OCI-LY7 (cell line): ENCODE measurements around the gene DHRS7B. TPM values are rescaled to one million over a fixed set of nuclear protein-coding genes. Genes with fewer than 3 reads are reported as not detected.

ENCODE experiments used
- BruUV-seq: library from RNA; stranded (reverse); fragments of 400-500 nt; replicated peaks from 2 replicates; lab custom pipeline; 2021; lab: Mats Ljungman, UMichigan
- CTCF ChIA-PET: fragments of 300-600 bp; sonication (Branson Sonifier 250); formaldehyde crosslinking; loops from one replicate; lab custom pipeline; 2022; ENCODE audit warnings: antibody characterized with exemption; ENCODE audit not compliant: unreplicated experiment; lab: Charles Lee
- POLR2A ChIA-PET: fragments of 300-600 bp; sonication (Branson Sonifier 250); formaldehyde crosslinking; loops from one replicate; lab custom pipeline; 2022; ENCODE audit warnings: antibody characterized with exemption; lab: Charles Lee
- DNase-seq: peaks from one replicate; pipeline ENCODE4 v3.0.0-alpha.2; 2015; ENCODE audit warnings: low spot score
- H2AFZ ChIP-seq: fragments of 200-600 bp; sonication (generic), shearing (Covaris generic); 2 replicates; pipeline ENCODE4 v1.6.1; 2014; ENCODE audit warnings: mild to moderate bottlenecking, antibody characterized with exemption, low read length, moderate library complexity
- H3K27ac ChIP-seq: fragments of 200-600 bp; sonication (generic); 2 replicates; pipeline ENCODE4 v1.5.1; 2014; ENCODE audit warnings: mixed run types, low read depth, mild to moderate bottlenecking, moderate library complexity, low read length, inconsistent platforms; ENCODE audit not compliant: poor library complexity, severe bottlenecking
- H3K36me3 ChIP-seq: fragments of 200-600 bp; sonication (generic); 2 replicates; pipeline ENCODE4 v1.6.1; 2014; ENCODE audit warnings: mild to moderate bottlenecking, antibody characterized with exemption, low read length, moderate library complexity, mixed read lengths; ENCODE audit not compliant: insufficient read depth
- H3K4me1 ChIP-seq: fragments of 200-600 bp; sonication (generic); 2 replicates; pipeline ENCODE4 v1.5.1; 2014; ENCODE audit warnings: mild to moderate bottlenecking, low read length; ENCODE audit not compliant: insufficient read depth, poor library complexity, severe bottlenecking
- H3K4me2 ChIP-seq: fragments of 200-600 bp; sonication (generic); 2 replicates; pipeline ENCODE4 v1.6.1; 2014; ENCODE audit warnings: mild to moderate bottlenecking, low read length
- H3K4me3 ChIP-seq: fragments of 200-600 bp; sonication (generic); 2 replicates; pipeline ENCODE4 v1.5.1; 2014; ENCODE audit warnings: mild to moderate bottlenecking, low read depth, low read length; ENCODE audit not compliant: poor library complexity, severe bottlenecking
- H3K79me2 ChIP-seq: fragments of 200-600 bp; sonication (generic); 2 replicates; pipeline ENCODE4 v1.6.1; 2016; ENCODE audit warnings: low read depth, mild to moderate bottlenecking, low read length, moderate library complexity, mixed read lengths; ENCODE audit not compliant: insufficient read depth
- H3K9me2 ChIP-seq: fragments of 200-600 bp; sonication (generic); 2 replicates; pipeline ENCODE4 v1.6.1; 2016; ENCODE audit warnings: mild to moderate bottlenecking, low read length, mixed read lengths; ENCODE audit not compliant: insufficient read depth
- H3K9me3 ChIP-seq: fragments of 200-600 bp; sonication (generic); 2 replicates; pipeline ENCODE4 v1.6.1; 2014; ENCODE audit warnings: mild to moderate bottlenecking, mixed run types, low read length, mixed read lengths
- H4K20me1 ChIP-seq: fragments of 200-600 bp; sonication (generic); 2 replicates; pipeline ENCODE4 v1.6.1; 2014; ENCODE audit warnings: mild to moderate bottlenecking, antibody characterized with exemption, low read length, moderate library complexity, mixed read lengths; ENCODE audit not compliant: insufficient read depth
- EZH2phosphoT487 ChIP-seq: fragments of 200-600 bp; sonication (generic); IDR thresholded peaks from 2 replicates; pipeline ENCODE4 v1.6.1; 2018; ENCODE audit warnings: low read depth, borderline replicate concordance, mild to moderate bottlenecking, mixed run types, antibody characterized with exemption, low read length, moderate library complexity, mixed read lengths
- intact Hi-C: fragments of 100-400 bp; cut with micrococcal nuclease; formaldehyde crosslinking; loops from one replicate; pipeline ENCODE4 v1.10.0; 2022; ENCODE audit not compliant: unreplicated experiment
- total RNA-seq, 2 experiments: library from RNA; depleted of rRNA in 1 of 2; stranded (reverse); fragments of >200 nt in 1 of 2; shearing (Covaris generic) in 1 of 2; gene quantifications; 2 replicates each; pipeline ENCODE4 v1.2.3, GENCODE V29; 2014 to 2022
- TF ChIP-seq, protein P1 (sequence below): fragments of 200-600 bp; sonication (generic); conservative IDR thresholded peaks from 2 replicates; pipeline ENCODE4 v1.5.1; 2014; ENCODE audit warnings: mild to moderate bottlenecking, antibody characterized with exemption, low read length, moderate library complexity, mixed read lengths

DHRS7B gene
- total RNA-seq, 2 experiments from 2014 or later, result 16.0 to 16.5 TPM

DNA sequence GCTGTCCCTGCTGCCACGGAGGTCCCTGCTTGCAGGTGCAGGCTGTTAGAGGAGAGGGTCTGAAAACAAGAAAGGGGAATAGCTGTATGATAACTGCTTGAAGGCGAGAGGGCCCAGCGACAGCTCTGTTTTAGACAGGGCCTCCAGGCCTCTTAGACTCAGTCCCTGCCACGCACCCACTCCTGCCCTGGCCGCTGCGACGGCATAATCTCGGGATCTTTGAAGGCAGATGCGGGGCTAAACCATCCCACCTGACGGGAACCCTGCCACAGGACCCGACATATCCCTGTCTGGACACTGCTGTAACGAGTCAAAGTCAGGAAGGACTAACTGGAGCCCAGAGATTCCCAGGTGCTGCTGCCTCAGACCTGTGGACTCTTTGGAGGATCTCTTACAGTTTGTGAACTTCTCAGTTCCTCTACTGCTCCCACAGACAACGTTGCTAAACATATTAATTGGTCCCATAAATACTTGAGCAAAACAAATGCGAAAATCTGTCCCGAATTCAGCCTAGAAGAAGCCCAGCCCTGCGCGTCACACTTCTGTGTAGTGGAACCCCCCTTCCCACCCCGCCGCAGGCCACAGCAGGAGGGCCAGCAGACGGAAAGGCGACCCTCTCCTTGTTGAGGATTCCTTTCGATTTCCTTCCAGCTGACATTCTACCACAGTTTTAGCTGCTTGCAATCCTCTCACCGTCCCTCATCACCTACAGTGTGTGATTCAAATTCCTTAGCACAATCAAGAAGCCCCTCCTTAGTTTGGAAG, 88.2 kb downstream of the DHRS7B start:
- H4K20me1 ChIP-seq, result peaks cover 26% of the 10 kb centered on the region
- POLR2A ChIA-PET, result interaction anchor here (0.6 kb wide), 1 partner anchor 55 kb away, joined by 4 read pairs; no protein-coding TSS in a partner anchor
- peak overlapping the region; percentile 60 for H3K27ac ChIP-seq
- intact Hi-C loops, result loop anchor here (1.0 to 2.0 kb wide), 4 partner anchors 60 to 172 kb away; partner anchors contain the start of genes DHRS7B and USP22
- no peaks in the 10 kb centered on the region for H3K9me3 ChIP-seq
- DNase-seq, result peak; percentile 33
- H3K4me3 ChIP-seq, result peak overlapping the region; percentile 97
- BruUV-seq, result TSS peak; percentile 57
- TF ChIP-seq, protein P1, sequence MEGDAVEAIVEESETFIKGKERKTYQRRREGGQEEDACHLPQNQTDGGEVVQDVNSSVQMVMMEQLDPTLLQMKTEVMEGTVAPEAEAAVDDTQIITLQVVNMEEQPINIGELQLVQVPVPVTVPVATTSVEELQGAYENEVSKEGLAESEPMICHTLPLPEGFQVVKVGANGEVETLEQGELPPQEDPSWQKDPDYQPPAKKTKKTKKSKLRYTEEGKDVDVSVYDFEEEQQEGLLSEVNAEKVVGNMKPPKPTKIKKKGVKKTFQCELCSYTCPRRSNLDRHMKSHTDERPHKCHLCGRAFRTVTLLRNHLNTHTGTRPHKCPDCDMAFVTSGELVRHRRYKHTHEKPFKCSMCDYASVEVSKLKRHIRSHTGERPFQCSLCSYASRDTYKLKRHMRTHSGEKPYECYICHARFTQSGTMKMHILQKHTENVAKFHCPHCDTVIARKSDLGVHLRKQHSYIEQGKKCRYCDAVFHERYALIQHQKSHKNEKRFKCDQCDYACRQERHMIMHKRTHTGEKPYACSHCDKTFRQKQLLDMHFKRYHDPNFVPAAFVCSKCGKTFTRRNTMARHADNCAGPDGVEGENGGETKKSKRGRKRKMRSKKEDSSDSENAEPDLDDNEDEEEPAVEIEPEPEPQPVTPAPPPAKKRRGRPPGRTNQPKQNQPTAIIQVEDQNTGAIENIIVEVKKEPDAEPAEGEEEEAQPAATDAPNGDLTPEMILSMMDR, result no peak
- TF ChIP-seq EZH2phosphoT487, result no peak
- peaks cover 36% of the 10 kb centered on the region for H3K36me3 ChIP-seq
- no peaks in the 10 kb centered on the region for H3K9me2 ChIP-seq
- H3K4me1 ChIP-seq, result peaks cover 27% of the 10 kb centered on the region
- H3K79me2 ChIP-seq, result peaks cover 49% of the 10 kb centered on the region
- peak overlapping the region; percentile 82 for H2AFZ ChIP-seq
- peak overlapping the region; percentile 91 for H3K4me2 ChIP-seq
- CTCF ChIA-PET, result no interaction called here

DNA sequence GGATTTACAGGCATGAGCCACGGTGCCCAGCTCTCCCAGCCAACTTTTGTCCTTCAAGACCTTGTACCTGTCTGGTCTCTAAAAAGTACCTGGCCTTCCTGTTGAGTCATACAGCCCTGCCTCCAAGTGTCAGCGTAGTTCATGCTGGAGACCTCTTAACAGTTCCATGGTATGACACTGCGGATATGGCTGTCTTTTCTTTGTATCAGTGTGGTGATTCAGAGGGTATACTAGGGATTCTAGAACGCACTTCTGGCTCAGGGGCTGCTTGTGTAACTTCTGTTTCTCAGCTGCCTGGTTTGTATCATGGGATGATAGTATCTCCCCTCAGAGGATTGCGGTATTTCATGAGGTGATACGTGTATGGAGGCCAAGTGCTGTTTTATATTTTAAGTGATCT, 89.2 kb downstream of the DHRS7B start:
- intact Hi-C loops, result loop anchor here (2.0 kb wide), 3 partner anchors 89 to 173 kb away; partner anchors contain the start of genes DHRS7B and USP22
- CTCF ChIA-PET, result no interaction called here

More for the DNA sequence above, 89.2 kb downstream of the DHRS7B start:
- H3K9me2 ChIP-seq, result no peaks in the 10 kb centered on the region
- H3K4me1 ChIP-seq, result peaks cover 27% of the 10 kb centered on the region
- H3K4me2 ChIP-seq, result peak overlapping the region; percentile 91
- peaks cover 39% of the 10 kb centered on the region for H3K79me2 ChIP-seq
- peaks cover 33% of the 10 kb centered on the region for H3K36me3 ChIP-seq
- no peak overlapping the region for H3K4me3 ChIP-seq
- POLR2A ChIA-PET, result no interaction called here
- peaks cover 24% of the 10 kb centered on the region for H4K20me1 ChIP-seq
- no peak overlapping the region for H2AFZ ChIP-seq
- BruUV-seq, result no TSS peak
- no peak overlapping the region for H3K27ac ChIP-seq
- DNase-seq, result no peak
- TF ChIP-seq, protein P1, result no peak
- no peak for TF ChIP-seq EZH2phosphoT487
- no peaks in the 10 kb centered on the region for H3K9me3 ChIP-seq
